Adrenal gland (tissue), 12 donors: Measurements from ENCODE around the gene DOCK6. TPM values are rescaled to one million over a fixed set of nuclear protein-coding genes. Genes with fewer than 3 reads are reported as not detected.
"Not testable (repeated sequence)": the region's sequence is repeated elsewhere in the genome, so short reads cannot be mapped to it uniquely, and the experiment has no call there.

ENCODE experiments used
- DNase-seq, 7 donors: peaks; one replicate each; pipeline ENCODE4 v3.0.0-alpha.2; 2019 to 2020
- H3K27ac ChIP-seq, 5 donors: fragments of 200-600 bp; sonication (generic) in 4 of 5; 1 replicate in 3 of 5; 2 replicates in 2 of 5; pipeline versions ENCODE4 v1.5.1 to v1.8.0; 2016 to 2020; ENCODE audit warnings: mild to moderate bottlenecking in 1 of 5
- H3K27me3 ChIP-seq: fragments of 200-600 bp; 2 replicates; pipeline ENCODE4 v1.8.0; 2021
- H3K36me3 ChIP-seq, 2 donors: fragments of 200-600 bp; replicated peaks in 1 of 2; 1 replicate in 1 of 2; 2 replicates in 1 of 2; pipeline versions ENCODE4 v1.5.1 to v1.8.0; 2018 to 2022
- H3K4me1 ChIP-seq, 2 donors: fragments of 200-600 bp; replicated peaks in 1 of 2; 1 replicate in 1 of 2; 2 replicates in 1 of 2; pipeline versions ENCODE4 v1.5.1 to v1.8.0; 2018 to 2021
- H3K4me3 ChIP-seq, 4 donors: fragments of 200-600 bp; sonication (generic) in 3 of 4; one replicate each; pipeline ENCODE4 v1.5.1; 2016 to 2018
- H3K9me3 ChIP-seq, 3 donors: fragments of 200-600 bp; sonication (generic) in 1 of 3; replicated peaks in 1 of 3; 1 replicate in 2 of 3; 2 replicates in 1 of 3; pipeline versions ENCODE4 v1.5.1 to v1.8.0; 2016 to 2021
- CTCF ChIP-seq, 6 experiments: fragments of 450-650 bp in 4 of 6; fragments of 200-600 bp in 2 of 6; sonication (generic) in 1 of 6; IDR thresholded peaks; 1 replicate in 5 of 6; 2 replicates in 1 of 6; pipeline versions ENCODE4 v1.5.1 to v1.8.0; 2016 to 2021; ENCODE audit warnings: antibody characterized with exemption in 6 of 6, mild to moderate bottlenecking in 2 of 6, moderate library complexity in 1 of 6
- POLR2A ChIP-seq, 2 donors: fragments of 450-650 bp; IDR thresholded peaks; one replicate each; pipeline ENCODE4 v1.6.1; 2017; ENCODE audit warnings: antibody characterized with exemption in 2 of 2, mild to moderate bottlenecking in 2 of 2, moderate library complexity in 1 of 2
- WGBS, 4 donors: extraction: QIAGEN DNeasy Blood & Tissue Kit in 2 of 4; methylation state at CpG; one replicate each; pipeline versions ENCODE4 v1.1.5 to v1.1.7; 2013 to 2017; 5-methylcytosine and 5-hydroxymethylcytosine counted together
- intact Hi-C, 2 donors: fragments of 100-400 bp; cut with DNase I; formaldehyde crosslinking; loops; one replicate each; pipeline versions ENCODE4 v1.14.1 to v1.15.0; 2022 to 2023
- polyA plus RNA-seq, 3 donors: library from polyadenylated mRNA; stranded (reverse); fragments of 200-250 nt in 2 of 3; fragments of 350-450 nt in 1 of 3; fragmentation: Illumina TruSeq in 1 of 3; extraction: RNeasy Lipid Tissue Mini Kit (QIAGEN cat#74804) in 1 of 3; gene quantifications; one replicate each; pipeline ENCODE4 v1.2.3, GENCODE V29; 2013 to 2014
- total RNA-seq, 9 donors: library from RNA; depleted of rRNA in 4 of 9; stranded (reverse); fragments of >200 nt in 4 of 9; fragments of 120-200 nt in 1 of 9; fragmentation: NEBNext Ultra II Directional in 1 of 9; extraction: Animal tissue kit (Norgen Biotek cat#: 25700) in 1 of 9; gene quantifications; one replicate each; pipeline versions ENCODE4 v1.1.0 to v1.2.4, GENCODE V29; 2013 to 2023
- donor health status: healthy with polysubstance abuse.
- donor health status: Bipolar disorder and iron deficiency.
- donor health status: DM: yes; HTN: yes; CAD: no.
- donor health status: DM: no; HTN: no; CAD: no.
- donor health status: DM: no; HTN: no; CAD: no.
- donor health status: DM: yes; HTN: yes; CAD: no.

The DOCK6 gene
- total and polyA plus RNA-seq, 12 donors = 4.5 to 152 (median 38.3) TPM

GRCh38 chr19:11179716-11180297 lies 82.5 kb downstream of the DOCK6 start:
- H3K27me3 ChIP-seq = no peaks in the 10 kb centered on the region
- TF ChIP-seq POLR2A (IDR thresholded peaks at IDR 0.05) = no peak
- TF ChIP-seq CTCF (IDR thresholded peaks at IDR 0.05) = no peak
- intact Hi-C loops = no loop called here
- H3K4me1 ChIP-seq = peaks cover 0 to 18% of the 10 kb centered on the region in 2 donors
- WGBS, 4 donors = 62 to 74% (median 67%) methylated on average over 10 to 11 of the region's 11 CpGs
- H3K4me3 ChIP-seq = no peak overlapping the region
- H3K9me3 ChIP-seq = no peaks in the 10 kb centered on the region
- H3K27ac ChIP-seq = peak overlapping the region in 1 of 5 donors; percentile 50
- peaks cover 0 to 49% of the 10 kb centered on the region in 2 donors for H3K36me3 ChIP-seq
- DNase-seq = no peak

- intact Hi-C loops = not testable (repeated sequence)
- 87 to 94% (median 89%) methylated on average over 9 of the region's 9 CpGs for WGBS, 4 donors
These were observed 83.2 kb downstream of the DOCK6 start for GRCh38 chr19:11179145-11179465.

GRCh38 chr19:11177592-11177991 lies 84.7 kb downstream of the DOCK6 start:
- no peak for DNase-seq
- Histone ChIP-seq H3K9me3 (no peaks in the 10 kb centered on the region), H3K4me3 (no peak overlapping the region), H3K36me3 (peaks cover 0 to 64% of the 10 kb centered on the region in 2 donors), H3K4me1 (peaks cover 0 to 11% of the 10 kb centered on the region in 2 donors), H3K27me3 (no peaks in the 10 kb centered on the region), H3K27ac (peak overlapping the region in 1 of 5 donors; percentile 64)
- 92 to 96% (median 96%) methylated on average over 9 of the region's 9 CpGs for WGBS, 4 donors
- TF ChIP-seq POLR2A (IDR thresholded peaks at IDR 0.05) (no peak), CTCF (IDR thresholded peaks at IDR 0.05) (no peak)
- intact Hi-C loops = no loop called here

More at GRCh38 chr19:11179145-11179465, 83.2 kb downstream of the DOCK6 start:
- H3K9me3 ChIP-seq, DNase-seq, H3K4me3 ChIP-seq, H3K27me3 ChIP-seq: not testable (repeated sequence)
- Histone ChIP-seq H3K4me1 (peaks cover 0 to 11% of the 10 kb centered on the region in 2 donors), H3K36me3 (peaks cover 0 to 56% of the 10 kb centered on the region in 2 donors), H3K27ac (peak overlapping the region in 2 of 5 donors; percentile 41 to 64)

GRCh38 chr19:11176466-11177193 lies 85.7 kb downstream of the DOCK6 start:
- no peak for DNase-seq
- Histone ChIP-seq H3K4me1 (peaks cover 0 to 11% of the 10 kb centered on the region in 2 donors), H3K4me3 (no peak overlapping the region), H3K27ac (no peak overlapping the region), H3K27me3 (no peaks in the 10 kb centered on the region), H3K9me3 (no peaks in the 10 kb centered on the region), H3K36me3 (peaks cover 0 to 68% of the 10 kb centered on the region in 2 donors)
- TF ChIP-seq CTCF (IDR thresholded peaks at IDR 0.05) = no peak
- TF ChIP-seq POLR2A (IDR thresholded peaks at IDR 0.05) = no peak
- 87 to 93% (median 93%) methylated on average over 17 to 18 of the region's 18 CpGs for WGBS, 4 donors
- intact Hi-C loops = no loop called here
